Measurements from ENCODE around the gene DNAH14.
"Not testable (repeated sequence)": the region's sequence is repeated elsewhere in the genome, so short reads cannot be mapped to it uniquely, and the experiment has no call there.

DNAH14 gene

GRCh38 chr1:225319871-225320270, 390.4 kb downstream of the DNAH14 start:
- no peak for TF ChIP-seq ZFX (IDR thresholded peaks at IDR 0.05; ENCODE audit: borderline replicate concordance)
- no peak for TF ChIP-seq CTCF (IDR thresholded peaks at IDR 0.05)
- H3K27ac ChIP-seq = no peak overlapping the region

- no peak for TF ChIP-seq ZFX (IDR thresholded peaks at IDR 0.05; ENCODE audit: borderline replicate concordance)
- no peak for TF ChIP-seq CTCF (IDR thresholded peaks at IDR 0.05)
- H3K27ac ChIP-seq = no peak overlapping the region
These were observed 392.3 kb downstream of the DNAH14 start for GRCh38 chr1:225321784-225322183.

- TF ChIP-seq ZFX (IDR thresholded peaks at IDR 0.05; ENCODE audit: borderline replicate concordance) = no peak
- no peak for TF ChIP-seq CTCF (IDR thresholded peaks at IDR 0.05)
- H3K27ac ChIP-seq = no peak overlapping the region
These were observed 399.6 kb downstream of the DNAH14 start for GRCh38 chr1:225329041-225329440.

- not testable (repeated sequence) for H3K27ac ChIP-seq
These were observed 400.5 kb downstream of the DNAH14 start for GRCh38 chr1:225329996-225330395.

- TF ChIP-seq CTCF (IDR thresholded peaks at IDR 0.05) (no peak), ZFX (IDR thresholded peaks at IDR 0.05; ENCODE audit: borderline replicate concordance) (no peak)
- H3K27ac ChIP-seq = no peak overlapping the region
These were observed 403.2 kb downstream of the DNAH14 start for GRCh38 chr1:225332686-225333085.

- not testable (repeated sequence) for H3K27ac ChIP-seq
These were observed 405.8 kb downstream of the DNAH14 start for GRCh38 chr1:225335098-225335778.

- TF ChIP-seq ZFX (IDR thresholded peaks at IDR 0.05; ENCODE audit: borderline replicate concordance) = no peak
- TF ChIP-seq CTCF (IDR thresholded peaks at IDR 0.05) = no peak
- no peak overlapping the region for H3K27ac ChIP-seq
These were observed 409.1 kb downstream of the DNAH14 start for GRCh38 chr1:225338545-225338944.

GRCh38 chr1:225341642-225342041, 412.2 kb downstream of the DNAH14 start:
- H3K27ac ChIP-seq = no peak overlapping the region
- TF ChIP-seq CTCF (IDR thresholded peaks at IDR 0.05) (no peak), ZFX (IDR thresholded peaks at IDR 0.05; ENCODE audit: borderline replicate concordance) (no peak)

Measured in 22Rv1 (cell line).